Right renal pelvis (tissue), 4 donors: ENCODE data around the gene CC2D1A. TPM values are rescaled to one million over a fixed set of nuclear protein-coding genes. Genes with fewer than 3 reads are reported as not detected.

ENCODE experiments used
- DNase-seq, 4 donors: peaks; one replicate each; pipeline ENCODE4 v3.0.0-alpha.2; 2013; ENCODE audit warnings: low read depth in 4 of 4, low spot score in 3 of 4, missing footprints in 1 of 4
- polyA plus RNA-seq, 4 donors: library from polyadenylated mRNA; unstranded; fragments of 120-200 nt; gene quantifications; one replicate each; pipeline ENCODE4 v1.2.1, GENCODE V29; 2013; ENCODE audit not compliant: insufficient read length in 4 of 4

Gene CC2D1A
- polyA plus RNA-seq, 4 donors = 23.9 to 30.4 (median 27.6) TPM

- DNase-seq = no peak
These were observed 69.9 kb downstream of the CC2D1A start for GRCh38 chr19:13975870-13976269.

GRCh38 chr19:13976446-13976845 lies 70.4 kb downstream of the CC2D1A start:
- DNase-seq = no peak

- no peak for DNase-seq
These were observed 71.8 kb downstream of the CC2D1A start for GRCh38 chr19:13977803-13978202.

- DNase-seq = peak; percentile 63 to 68 (median 66)
These were observed 72.6 kb downstream of the CC2D1A start for GRCh38 chr19:13978351-13979243.

- DNase-seq = no peak
These were observed 73.2 kb downstream of the CC2D1A start for GRCh38 chr19:13979244-13979615.

GRCh38 chr19:13979686-13980085 lies 73.7 kb downstream of the CC2D1A start:
- no peak for DNase-seq

- no peak for DNase-seq
These were observed 74.3 kb downstream of the CC2D1A start for GRCh38 chr19:13980340-13980739.

Other genes starting within 250 kb of the CC2D1A start
- gene MRI1, start 141.7 kb upstream of the CC2D1A start, polyA plus RNA-seq = 10 to 100 TPM; 18.2 to 32.1 (median 25.8) TPM
- 100 to 1,000 TPM; 115 to 132 (median 124) TPM for gene C19orf53, start 131.7 kb upstream of the CC2D1A start, polyA plus RNA-seq
- 10 to 100 TPM in 1 of 4 donors, 1 to 10 TPM in 3; 6.8 to 11.6 (median 8.5) TPM for gene ZSWIM4, start 110.8 kb upstream of the CC2D1A start, polyA plus RNA-seq
- gene NANOS3, start 29.1 kb upstream of the CC2D1A start, polyA plus RNA-seq = 1 to 10 TPM; 1.6 to 2.1 (median 1.8) TPM
- gene BRME1, start 84 bp upstream of the CC2D1A start, polyA plus RNA-seq = 1 to 10 TPM; 4.8 to 6.6 (median 5.0) TPM
- 1 to 10 TPM in 2 of 4 donors, under 1 TPM in 2; 0.84 to 1.6 (median 1.1) TPM for gene PODNL1, start 32.2 kb downstream of the CC2D1A start, polyA plus RNA-seq
- 10 to 100 TPM; 33.3 to 41.3 (median 36.2) TPM for gene DCAF15, start 46.3 kb downstream of the CC2D1A start, polyA plus RNA-seq
- gene RFX1, start 100.1 kb downstream of the CC2D1A start, polyA plus RNA-seq = 10 to 100 TPM in 3 of 4 donors, 1 to 10 TPM in 1; 9.5 to 15.8 (median 11.6) TPM
- gene RLN3, start 121.9 kb downstream of the CC2D1A start, polyA plus RNA-seq = not detected
- 1 to 10 TPM; 6.5 to 8.2 (median 7.3) TPM for gene IL27RA, start 125.6 kb downstream of the CC2D1A start, polyA plus RNA-seq
- gene PALM3, start 155.9 kb downstream of the CC2D1A start, polyA plus RNA-seq = 10 to 100 TPM; 19.0 to 27.1 (median 21.5) TPM
- gene MISP3, start 166.6 kb downstream of the CC2D1A start, polyA plus RNA-seq = 1 to 10 TPM; 6.7 to 9.2 (median 7.6) TPM
- under 1 TPM in 1 of 4 donors, not detected in 3; 0.10 TPM for gene C19orf67, start 179.6 kb downstream of the CC2D1A start, polyA plus RNA-seq
- 10 to 100 TPM; 38.8 to 59.8 (median 42.3) TPM for gene SAMD1, start 184.6 kb downstream of the CC2D1A start, polyA plus RNA-seq
- 100 to 1,000 TPM in 2 of 4 donors, 10 to 100 TPM in 2; 89.9 to 107 (median 98.6) TPM for gene PRKACA, start 211.6 kb downstream of the CC2D1A start, polyA plus RNA-seq
- 10 to 100 TPM; 17.5 to 22.7 (median 20.4) TPM for gene ASF1B, start 230.4 kb downstream of the CC2D1A start, polyA plus RNA-seq